BE2C (cell line): ENCODE data around the gene TMEM131L.

Experiments used
- DNase-seq: peaks from one replicate; pipeline ENCODE4 v3.0.0-alpha.2; 2020
- H3K27me3 ChIP-seq: fragments of 250-450 bp; sonication (Bioruptor Pico); 2 replicates; pipeline ENCODE4 v1.5.1; 2020; ENCODE audit warnings: mild to moderate bottlenecking
- H3K36me3 ChIP-seq: fragments of 250-450 bp; sonication (Bioruptor Pico); 2 replicates; pipeline ENCODE4 v1.5.1; 2020; ENCODE audit warnings: mild to moderate bottlenecking
- H3K4me1 ChIP-seq: fragments of 250-450 bp; sonication (Bioruptor Pico); 2 replicates; pipeline ENCODE4 v1.5.1; 2020
- H3K4me3 ChIP-seq: 2 replicates; pipeline ENCODE4 v1.5.1; 2011; ENCODE audit warnings: low read depth, low read length
- H3K9me3 ChIP-seq: fragments of 250-450 bp; sonication (Bioruptor Pico); 2 replicates; pipeline ENCODE4 v1.5.1; 2020
- CTCF ChIP-seq: IDR thresholded peaks from 2 replicates; pipeline ENCODE4 v1.5.1; 2012; ENCODE audit warnings: mild to moderate bottlenecking, low read depth, low read length

The TMEM131L gene

GRCh38 chr4:153676984-153677383 lies 210.8 kb downstream of the TMEM131L start:
- no peaks in the 10 kb centered on the region for H3K27me3 ChIP-seq
- no peak for DNase-seq
- H3K36me3 ChIP-seq = no peaks in the 10 kb centered on the region
- H3K4me3 ChIP-seq = no peak overlapping the region
- H3K4me1 ChIP-seq = no peaks in the 10 kb centered on the region
- H3K9me3 ChIP-seq = no peaks in the 10 kb centered on the region; the same call in 1 of the 2 replicates
- no peak for TF ChIP-seq CTCF

- no peak for DNase-seq
- TF ChIP-seq CTCF = no peak
- H3K27me3 ChIP-seq = peaks cover 5% of the 10 kb centered on the region
- H3K36me3 ChIP-seq = no peaks in the 10 kb centered on the region
- H3K4me1 ChIP-seq = no peaks in the 10 kb centered on the region
- no peaks in the 10 kb centered on the region; the same call in 1 of the 2 replicates for H3K9me3 ChIP-seq
- H3K4me3 ChIP-seq = no peak overlapping the region
Observed at GRCh38 chr4:153679486-153679885, 213.3 kb downstream of the TMEM131L start.

GRCh38 chr4:153683763-153684181 lies 217.6 kb downstream of the TMEM131L start:
- no peak for TF ChIP-seq CTCF
- H3K4me1 ChIP-seq = no peaks in the 10 kb centered on the region
- H3K9me3 ChIP-seq = peaks cover 3% of the 10 kb centered on the region
- H3K27me3 ChIP-seq = peaks cover 12% of the 10 kb centered on the region
- no peak for DNase-seq
- H3K4me3 ChIP-seq = no peak overlapping the region
- no peaks in the 10 kb centered on the region for H3K36me3 ChIP-seq

- no peaks in the 10 kb centered on the region for H3K4me1 ChIP-seq
- H3K36me3 ChIP-seq = no peaks in the 10 kb centered on the region
- peaks cover 12% of the 10 kb centered on the region for H3K27me3 ChIP-seq
- H3K4me3 ChIP-seq = peak within 1 kb of the TSS; percentile 22; the same call in 1 of the 2 replicates
- peaks cover 3% of the 10 kb centered on the region for H3K9me3 ChIP-seq
- DNase-seq = peak; percentile 16
- no peak for TF ChIP-seq CTCF
Observed at GRCh38 chr4:153684182-153684970, 218.2 kb downstream of the TMEM131L start, which contains the start of gene TLR2. Gene TLR2 (plus strand): TSS chr4:153684280. CDS start chr4:153702908, 18,628 bp downstream.

GRCh38 chr4:153684971-153685371 lies 218.8 kb downstream of the TMEM131L start:
- Histone ChIP-seq H3K9me3 (peaks cover 3% of the 10 kb centered on the region), H3K36me3 (no peaks in the 10 kb centered on the region), H3K4me3 (peak overlapping the region; percentile 22; the same call in 1 of the 2 replicates), H3K4me1 (no peaks in the 10 kb centered on the region), H3K27me3 (peaks cover 12% of the 10 kb centered on the region)
- no peak for DNase-seq
- no peak for TF ChIP-seq CTCF
